ENCODE data around the gene EFHB.
A peak's percentile ranks its signal among the peaks of the same experiment; 100 is the strongest.

Gene EFHB

GRCh38 chr3:19946832-19947548 lies 13.0 kb upstream of the EFHB start, which contains the start of gene RAB5A:
Gene RAB5A (plus strand): TSS chr3:19947097. CDS start chr3:19950899, 3,802 bp downstream.
- Histone ChIP-seq H3K4me2 (ENCODE audit: low read length) (peak within 1 kb of the TSS; percentile 97), H3K79me2 (ENCODE audit: low read length) (peaks cover 52% of the 10 kb centered on the region), H3K27me3 (ENCODE audit: low read depth, low read length) (no peaks in the 10 kb centered on the region), H3K4me3 (ENCODE audit: low read length) (peak within 1 kb of the TSS; percentile 92), H3K27ac (ENCODE audit: low read length) (peak within 1 kb of the TSS; percentile 88), H4K20me1 (ENCODE audit: insufficient read depth, low read length) (peaks cover 26% of the 10 kb centered on the region), H3K4me1 (ENCODE audit: low read length) (peaks cover 24% of the 10 kb centered on the region), H3K36me3 (replicated peaks; ENCODE audit: low read depth, low read length) (peaks cover 13% of the 10 kb centered on the region), H3K9me3 (ENCODE audit: insufficient read depth, low read length) (no peaks in the 10 kb centered on the region), H3K9ac (ENCODE audit: low read length) (peak within 1 kb of the TSS; percentile 94), H2AFZ (ENCODE audit: low read depth, low read length) (peak within 1 kb of the TSS; percentile 73)
- TF ChIP-seq EZH2phosphoT487 (IDR thresholded peaks at IDR 0.05; ENCODE audit: low read depth) (no peak), CTCF (IDR thresholded peaks at IDR 0.05; ENCODE audit: low read depth, low read length) (no peak)

- H3K9me3 ChIP-seq (ENCODE audit: insufficient read depth, low read length) = no peaks in the 10 kb centered on the region
- peaks cover 24% of the 10 kb centered on the region for H3K4me1 ChIP-seq (ENCODE audit: low read length)
- peak overlapping the region; percentile 73 for H2AFZ ChIP-seq (ENCODE audit: low read depth, low read length)
- H3K9ac ChIP-seq (ENCODE audit: low read length) = peak overlapping the region; percentile 94
- H3K27ac ChIP-seq (ENCODE audit: low read length) = peak overlapping the region; percentile 88
- peak overlapping the region; percentile 97 for H3K4me2 ChIP-seq (ENCODE audit: low read length)
- TF ChIP-seq CTCF (IDR thresholded peaks at IDR 0.05; ENCODE audit: low read depth, low read length) = no peak
- TF ChIP-seq EZH2phosphoT487 (IDR thresholded peaks at IDR 0.05; ENCODE audit: low read depth) = no peak
- peaks cover 8% of the 10 kb centered on the region for H3K36me3 ChIP-seq (replicated peaks; ENCODE audit: low read depth, low read length)
- peaks cover 44% of the 10 kb centered on the region for H3K79me2 ChIP-seq (ENCODE audit: low read length)
- H3K4me3 ChIP-seq (ENCODE audit: low read length) = peak overlapping the region; percentile 92
- H3K27me3 ChIP-seq (ENCODE audit: low read depth, low read length) = no peaks in the 10 kb centered on the region
- H4K20me1 ChIP-seq (ENCODE audit: insufficient read depth, low read length) = peaks cover 26% of the 10 kb centered on the region
Observed at GRCh38 chr3:19945969-19946831, 12.2 kb upstream of the EFHB start.

- H3K79me2 ChIP-seq (ENCODE audit: low read length) = peaks cover 37% of the 10 kb centered on the region
- no peak overlapping the region for H3K9ac ChIP-seq (ENCODE audit: low read length)
- peak overlapping the region; percentile 97 for H3K4me2 ChIP-seq (ENCODE audit: low read length)
- no peak overlapping the region for H3K27ac ChIP-seq (ENCODE audit: low read length)
- peaks cover 24% of the 10 kb centered on the region for H3K4me1 ChIP-seq (ENCODE audit: low read length)
- peaks cover 26% of the 10 kb centered on the region for H4K20me1 ChIP-seq (ENCODE audit: insufficient read depth, low read length)
- H3K36me3 ChIP-seq (replicated peaks; ENCODE audit: low read depth, low read length) = peaks cover 4% of the 10 kb centered on the region
- H3K4me3 ChIP-seq (ENCODE audit: low read length) = peak overlapping the region; percentile 92
- no peak overlapping the region for H2AFZ ChIP-seq (ENCODE audit: low read depth, low read length)
- H3K9me3 ChIP-seq (ENCODE audit: insufficient read depth, low read length) = no peaks in the 10 kb centered on the region
- H3K27me3 ChIP-seq (ENCODE audit: low read depth, low read length) = no peaks in the 10 kb centered on the region
- TF ChIP-seq EZH2phosphoT487 (IDR thresholded peaks at IDR 0.05; ENCODE audit: low read depth) (no peak), CTCF (IDR thresholded peaks at IDR 0.05; ENCODE audit: low read depth, low read length) (no peak)
Observed at GRCh38 chr3:19945534-19945933, 11.5 kb upstream of the EFHB start.

GRCh38 chr3:19940643-19941042 lies 6.6 kb upstream of the EFHB start:
- Histone ChIP-seq H3K4me1 (ENCODE audit: low read length) (peaks cover 2% of the 10 kb centered on the region), H3K36me3 (replicated peaks; ENCODE audit: low read depth, low read length) (no peaks in the 10 kb centered on the region), H3K27ac (ENCODE audit: low read length) (no peak overlapping the region), H3K9ac (ENCODE audit: low read length) (no peak overlapping the region), H3K4me3 (ENCODE audit: low read length) (no peak overlapping the region), H4K20me1 (ENCODE audit: insufficient read depth, low read length) (no peaks in the 10 kb centered on the region), H3K79me2 (ENCODE audit: low read length) (no peaks in the 10 kb centered on the region), H2AFZ (ENCODE audit: low read depth, low read length) (no peak overlapping the region), H3K9me3 (ENCODE audit: insufficient read depth, low read length) (no peaks in the 10 kb centered on the region), H3K27me3 (ENCODE audit: low read depth, low read length) (no peaks in the 10 kb centered on the region), H3K4me2 (ENCODE audit: low read length) (no peak overlapping the region)
- TF ChIP-seq EZH2phosphoT487 (IDR thresholded peaks at IDR 0.05; ENCODE audit: low read depth) = no peak
- TF ChIP-seq CTCF (IDR thresholded peaks at IDR 0.05; ENCODE audit: low read depth, low read length) = no peak

Measured in OCI-LY3 (cell line).